ENCODE results near the gene TMEM72. TPM values are rescaled to one million over a fixed set of nuclear protein-coding genes. Genes with fewer than 3 reads are reported as not detected.

The TMEM72 gene
- polyA plus RNA-seq, 1 donor from 2014 or later: 1.4 TPM

DNA sequence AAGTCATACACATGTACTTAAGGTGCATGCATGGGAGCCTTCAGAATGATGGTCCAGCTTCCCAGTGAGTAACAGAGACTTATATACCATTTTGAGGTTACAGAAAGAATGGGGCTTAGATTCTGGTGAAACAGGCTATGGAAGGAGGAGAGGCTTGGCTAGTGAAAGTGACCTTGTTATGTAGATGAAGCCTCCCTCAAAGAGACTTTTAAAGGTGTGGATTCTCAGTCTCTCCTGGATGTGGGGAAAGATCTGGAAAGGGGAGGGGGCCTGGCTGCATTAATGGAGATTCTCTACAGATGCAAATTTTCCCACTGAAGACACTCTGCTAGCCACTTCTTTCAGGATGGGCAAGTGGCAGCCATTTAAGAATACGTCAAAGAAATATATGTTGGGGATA is 54.0 kb downstream of the TMEM72 start:
- Histone ChIP-seq H4K20me1 (ENCODE audit: insufficient read depth) (no peaks in the 10 kb centered on the region), H3K9ac (ENCODE audit: low read length) (no peak overlapping the region), H3K9me3 (ENCODE audit: low read length) (no peaks in the 10 kb centered on the region), H3K79me2 (replicated peaks; ENCODE audit: insufficient read depth, low read length) (no peaks in the 10 kb centered on the region), H3K27me3 (ENCODE audit: insufficient read depth, low read depth, low read length) (no peaks in the 10 kb centered on the region), H3K4me3 (ENCODE audit: low read length) (no peak overlapping the region), H2AFZ (ENCODE audit: low read depth, low read length) (no peak overlapping the region), H3K4me2 (ENCODE audit: low read length) (no peak overlapping the region), H3F3A (ENCODE audit: insufficient read depth, low read length, poor library complexity, severe bottlenecking) (no peaks in the 10 kb centered on the region), H3K36me3 (ENCODE audit: insufficient read depth, low read length) (no peaks in the 10 kb centered on the region), H3K27ac (ENCODE audit: low read length) (no peak overlapping the region), H3K9me2 (ENCODE audit: insufficient read depth, low read length) (no peaks in the 10 kb centered on the region)
- no peak for TF ChIP-seq RAD21 (conservative IDR thresholded peaks at IDR 0.05)
- TF ChIP-seq, protein P1, sequence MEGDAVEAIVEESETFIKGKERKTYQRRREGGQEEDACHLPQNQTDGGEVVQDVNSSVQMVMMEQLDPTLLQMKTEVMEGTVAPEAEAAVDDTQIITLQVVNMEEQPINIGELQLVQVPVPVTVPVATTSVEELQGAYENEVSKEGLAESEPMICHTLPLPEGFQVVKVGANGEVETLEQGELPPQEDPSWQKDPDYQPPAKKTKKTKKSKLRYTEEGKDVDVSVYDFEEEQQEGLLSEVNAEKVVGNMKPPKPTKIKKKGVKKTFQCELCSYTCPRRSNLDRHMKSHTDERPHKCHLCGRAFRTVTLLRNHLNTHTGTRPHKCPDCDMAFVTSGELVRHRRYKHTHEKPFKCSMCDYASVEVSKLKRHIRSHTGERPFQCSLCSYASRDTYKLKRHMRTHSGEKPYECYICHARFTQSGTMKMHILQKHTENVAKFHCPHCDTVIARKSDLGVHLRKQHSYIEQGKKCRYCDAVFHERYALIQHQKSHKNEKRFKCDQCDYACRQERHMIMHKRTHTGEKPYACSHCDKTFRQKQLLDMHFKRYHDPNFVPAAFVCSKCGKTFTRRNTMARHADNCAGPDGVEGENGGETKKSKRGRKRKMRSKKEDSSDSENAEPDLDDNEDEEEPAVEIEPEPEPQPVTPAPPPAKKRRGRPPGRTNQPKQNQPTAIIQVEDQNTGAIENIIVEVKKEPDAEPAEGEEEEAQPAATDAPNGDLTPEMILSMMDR (IDR thresholded peaks at IDR 0.05; ENCODE audit: poor library complexity, severe bottlenecking): no peak

DNA sequence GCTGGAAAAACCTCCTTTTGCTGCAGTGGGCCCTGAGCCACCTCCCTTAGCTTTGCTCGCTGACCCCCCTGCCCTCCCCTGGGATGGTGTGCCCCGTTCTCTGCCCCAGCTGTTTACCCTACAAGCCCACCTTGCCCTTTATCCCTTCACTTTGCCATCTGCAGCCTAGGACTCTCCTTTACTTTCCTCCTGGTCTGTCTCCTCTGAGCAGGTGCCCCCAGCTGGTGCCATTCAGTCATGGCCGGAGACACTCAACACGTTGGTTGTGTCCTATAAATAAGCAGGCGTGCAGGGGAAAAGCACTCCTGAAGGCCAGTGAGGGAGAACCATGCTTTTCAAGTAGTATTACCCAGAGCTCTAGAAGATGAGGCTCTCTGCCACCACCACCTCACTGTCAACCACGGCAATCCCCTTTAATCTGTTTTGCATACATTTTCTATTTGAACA is 54.5 kb downstream of the TMEM72 start:
- Histone ChIP-seq H3K36me3 (ENCODE audit: insufficient read depth, low read length) (no peaks in the 10 kb centered on the region), H4K20me1 (ENCODE audit: insufficient read depth) (no peaks in the 10 kb centered on the region), H3K4me2 (ENCODE audit: low read length) (no peak overlapping the region), H3K27ac (ENCODE audit: low read length) (no peak overlapping the region), H3K79me2 (replicated peaks; ENCODE audit: insufficient read depth, low read length) (no peaks in the 10 kb centered on the region), H3K27me3 (ENCODE audit: insufficient read depth, low read depth, low read length) (no peaks in the 10 kb centered on the region), H3K9ac (ENCODE audit: low read length) (no peak overlapping the region), H3K4me3 (ENCODE audit: low read length) (no peak overlapping the region), H3K9me3 (ENCODE audit: low read length) (no peaks in the 10 kb centered on the region), H3K9me2 (ENCODE audit: insufficient read depth, low read length) (no peaks in the 10 kb centered on the region), H2AFZ (ENCODE audit: low read depth, low read length) (no peak overlapping the region), H3F3A (ENCODE audit: insufficient read depth, low read length, poor library complexity, severe bottlenecking) (no peaks in the 10 kb centered on the region)
- TF ChIP-seq EZH2 (IDR thresholded peaks at IDR 0.05; ENCODE audit: borderline replicate concordance, insufficient read depth, low read length, poor library complexity, severe bottlenecking) (no peak), RAD21 (conservative IDR thresholded peaks at IDR 0.05) (no peak)

DNA sequence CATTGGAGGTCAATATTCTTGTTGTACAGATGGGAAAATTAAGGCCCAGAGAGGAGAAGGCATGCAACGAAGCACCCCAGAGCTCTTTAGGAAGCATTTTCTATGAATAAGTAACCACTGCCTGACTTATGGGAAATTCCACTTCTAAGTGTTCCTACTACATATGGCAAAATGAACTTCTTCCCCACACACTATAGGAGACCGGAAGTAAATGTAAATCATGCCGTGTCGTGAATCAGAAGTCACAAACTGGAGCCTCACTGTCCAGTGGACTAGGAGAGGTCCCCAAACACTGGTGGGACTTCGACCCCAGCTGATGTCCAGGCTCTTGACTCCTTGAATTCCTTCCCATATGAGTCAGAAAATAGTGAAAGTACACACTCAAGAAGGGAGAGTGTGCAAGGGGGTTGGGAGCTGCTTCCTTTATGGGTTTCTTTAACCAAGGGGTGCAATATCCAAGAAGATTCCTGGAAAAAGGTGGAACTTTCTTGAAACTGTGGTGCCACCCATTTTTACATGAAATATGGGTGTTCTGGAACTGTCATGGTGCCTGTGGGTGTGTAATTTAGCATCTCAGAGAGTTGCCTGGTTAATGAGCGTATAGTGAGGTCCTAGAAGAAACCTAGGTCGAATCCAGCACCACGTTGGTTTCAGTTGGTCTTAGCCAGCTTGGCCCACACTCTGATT is 55.1 kb downstream of the TMEM72 start:
- Histone ChIP-seq H3K79me2 (replicated peaks; ENCODE audit: insufficient read depth, low read length) (no peaks in the 10 kb centered on the region), H3F3A (ENCODE audit: insufficient read depth, low read length, poor library complexity, severe bottlenecking) (no peaks in the 10 kb centered on the region), H3K27me3 (ENCODE audit: insufficient read depth, low read depth, low read length) (no peaks in the 10 kb centered on the region), H3K9me3 (ENCODE audit: low read length) (no peaks in the 10 kb centered on the region), H2AFZ (ENCODE audit: low read depth, low read length) (no peak overlapping the region), H3K9ac (ENCODE audit: low read length) (no peak overlapping the region), H3K9me2 (ENCODE audit: insufficient read depth, low read length) (no peaks in the 10 kb centered on the region), H4K20me1 (ENCODE audit: insufficient read depth) (no peaks in the 10 kb centered on the region), H3K27ac (ENCODE audit: low read length) (no peak overlapping the region), H3K36me3 (ENCODE audit: insufficient read depth, low read length) (no peaks in the 10 kb centered on the region), H3K4me3 (ENCODE audit: low read length) (no peak overlapping the region), H3K4me2 (ENCODE audit: low read length) (no peak overlapping the region)
- no peak for TF ChIP-seq TAF1 (IDR thresholded peaks at IDR 0.05; ENCODE audit: low read depth)
- no peak for TF ChIP-seq POLR2AphosphoS5 (IDR thresholded peaks at IDR 0.05)
- TF ChIP-seq, protein P2, sequence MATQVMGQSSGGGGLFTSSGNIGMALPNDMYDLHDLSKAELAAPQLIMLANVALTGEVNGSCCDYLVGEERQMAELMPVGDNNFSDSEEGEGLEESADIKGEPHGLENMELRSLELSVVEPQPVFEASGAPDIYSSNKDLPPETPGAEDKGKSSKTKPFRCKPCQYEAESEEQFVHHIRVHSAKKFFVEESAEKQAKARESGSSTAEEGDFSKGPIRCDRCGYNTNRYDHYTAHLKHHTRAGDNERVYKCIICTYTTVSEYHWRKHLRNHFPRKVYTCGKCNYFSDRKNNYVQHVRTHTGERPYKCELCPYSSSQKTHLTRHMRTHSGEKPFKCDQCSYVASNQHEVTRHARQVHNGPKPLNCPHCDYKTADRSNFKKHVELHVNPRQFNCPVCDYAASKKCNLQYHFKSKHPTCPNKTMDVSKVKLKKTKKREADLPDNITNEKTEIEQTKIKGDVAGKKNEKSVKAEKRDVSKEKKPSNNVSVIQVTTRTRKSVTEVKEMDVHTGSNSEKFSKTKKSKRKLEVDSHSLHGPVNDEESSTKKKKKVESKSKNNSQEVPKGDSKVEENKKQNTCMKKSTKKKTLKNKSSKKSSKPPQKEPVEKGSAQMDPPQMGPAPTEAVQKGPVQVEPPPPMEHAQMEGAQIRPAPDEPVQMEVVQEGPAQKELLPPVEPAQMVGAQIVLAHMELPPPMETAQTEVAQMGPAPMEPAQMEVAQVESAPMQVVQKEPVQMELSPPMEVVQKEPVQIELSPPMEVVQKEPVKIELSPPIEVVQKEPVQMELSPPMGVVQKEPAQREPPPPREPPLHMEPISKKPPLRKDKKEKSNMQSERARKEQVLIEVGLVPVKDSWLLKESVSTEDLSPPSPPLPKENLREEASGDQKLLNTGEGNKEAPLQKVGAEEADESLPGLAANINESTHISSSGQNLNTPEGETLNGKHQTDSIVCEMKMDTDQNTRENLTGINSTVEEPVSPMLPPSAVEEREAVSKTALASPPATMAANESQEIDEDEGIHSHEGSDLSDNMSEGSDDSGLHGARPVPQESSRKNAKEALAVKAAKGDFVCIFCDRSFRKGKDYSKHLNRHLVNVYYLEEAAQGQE (IDR thresholded peaks at IDR 0.05; ENCODE audit: borderline replicate concordance): no peak
- TF ChIP-seq RAD21 (conservative IDR thresholded peaks at IDR 0.05): no peak
- TF ChIP-seq MXI1 (conservative IDR thresholded peaks at IDR 0.05; ENCODE audit: poor library complexity, severe bottlenecking): no peak
- TF ChIP-seq, protein P1 (IDR thresholded peaks at IDR 0.05; ENCODE audit: poor library complexity, severe bottlenecking): no peak
- TF ChIP-seq EZH2 (IDR thresholded peaks at IDR 0.05; ENCODE audit: borderline replicate concordance, insufficient read depth, low read length, poor library complexity, severe bottlenecking): no peak
- TF ChIP-seq SMC3 (conservative IDR thresholded peaks at IDR 0.05; ENCODE audit: poor library complexity): no peak
- no peak for TF ChIP-seq EP300 (conservative IDR thresholded peaks at IDR 0.05; ENCODE audit: poor library complexity, severe bottlenecking)

Measured in neural cell (in vitro differentiated cells).